IgD-negative memory B cell (primary cell): Measurements from ENCODE around the gene LYPLA2. TPM values are rescaled to one million over a fixed set of nuclear protein-coding genes. Genes with fewer than 3 reads are reported as not detected.
A peak's percentile ranks its signal among the peaks of the same experiment; 100 is the strongest.
"Not testable (repeated sequence)": the region's sequence is repeated elsewhere in the genome, so short reads cannot be mapped to it uniquely, and the experiment has no call there.

Experiments
- H3K27ac Mint-ChIP-seq, 3 donors: one replicate each; pipeline ENCODE4 v1.8.0; 2020 to 2022; ENCODE audit warnings: mild to moderate bottlenecking in 3 of 3, mixed read lengths in 3 of 3, moderate library complexity in 1 of 3
- H3K27me3 Mint-ChIP-seq: one replicate; pipeline ENCODE4 v1.8.0; 2021; ENCODE audit warnings: mixed read lengths
- H3K36me3 Mint-ChIP-seq: one replicate; pipeline ENCODE4 v1.8.0; 2020; ENCODE audit warnings: mild to moderate bottlenecking, mixed read lengths
- H3K4me1 Mint-ChIP-seq, 3 donors: one replicate each; pipeline ENCODE4 v1.8.0; 2020 to 2022; ENCODE audit warnings: mixed read lengths in 3 of 3, mild to moderate bottlenecking in 1 of 3
- H3K4me3 Mint-ChIP-seq, 4 donors: one replicate each; pipeline ENCODE4 v1.8.0; 2020 to 2022; ENCODE audit warnings: mild to moderate bottlenecking in 4 of 4, mixed read lengths in 4 of 4, moderate library complexity in 3 of 4
- H3K9me3 Mint-ChIP-seq, 3 donors: one replicate each; pipeline ENCODE4 v1.8.0; 2020 to 2021; ENCODE audit warnings: mixed read lengths in 3 of 3, mild to moderate bottlenecking in 1 of 3
- polyA plus RNA-seq: library from polyadenylated mRNA; unstranded; fragments of 300-500 nt; fragmentation: Illumina TruSeq; gene quantifications from one replicate; pipeline ENCODE4 v1.2.3, GENCODE V29; 2021

LYPLA2 gene
- polyA plus RNA-seq, 1 donor from 2014 or later = 96.5 TPM

DNA sequence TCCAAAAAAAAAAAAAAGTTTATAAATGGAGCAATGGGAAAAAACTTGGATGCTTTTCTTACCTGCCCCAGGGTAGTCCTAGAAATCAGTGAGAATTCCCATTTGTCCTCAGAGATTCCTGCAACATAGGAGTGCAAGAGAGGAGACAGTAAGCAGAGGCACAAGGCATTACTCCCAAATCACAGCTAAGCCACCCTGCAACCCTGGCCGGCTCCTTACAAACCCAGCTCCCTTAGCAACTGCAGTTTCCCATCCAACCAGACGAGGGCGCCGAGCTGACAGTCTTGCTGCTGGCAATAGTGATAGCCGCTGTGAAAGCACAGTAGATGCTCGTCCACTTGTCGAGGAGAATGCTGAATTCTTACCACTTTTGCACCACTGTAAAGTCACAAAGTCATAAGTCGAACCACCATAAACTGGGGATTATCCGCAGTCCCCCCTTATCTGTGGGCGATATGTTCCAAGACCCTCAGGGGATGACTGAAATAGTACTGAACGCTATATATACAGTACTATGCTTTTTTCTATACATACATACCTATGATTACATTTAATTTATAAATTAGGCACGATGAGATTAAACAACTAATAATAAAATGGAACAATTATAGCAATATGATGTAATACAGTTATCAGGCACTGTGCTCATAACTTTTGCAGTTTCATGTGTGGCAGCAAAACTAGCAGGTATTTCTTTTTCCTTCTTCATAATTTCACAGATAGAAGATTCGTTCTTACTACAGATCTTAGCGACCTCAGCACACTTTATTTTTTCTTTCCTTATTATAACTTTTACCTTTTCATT lies 18.7 kb upstream of the LYPLA2 start:
- peak overlapping the region in 2 of 4 donors; percentile 10 to 24 for H3K4me3 Mint-ChIP-seq
- no peaks in the 10 kb centered on the region for H3K9me3 Mint-ChIP-seq
- no peaks in the 10 kb centered on the region for H3K27me3 Mint-ChIP-seq
- peaks cover 6 to 12% (median 7%) of the 10 kb centered on the region in 3 donors for H3K4me1 Mint-ChIP-seq
- no peak overlapping the region for H3K27ac Mint-ChIP-seq
- H3K36me3 Mint-ChIP-seq = no peaks in the 10 kb centered on the region

GRCh38 chr1:23772854-23773242 lies 18.1 kb upstream of the LYPLA2 start:
- no peak overlapping the region for H3K4me3 Mint-ChIP-seq
- H3K4me1 Mint-ChIP-seq = peaks cover 7 to 13% (median 8%) of the 10 kb centered on the region in 3 donors
- no peaks in the 10 kb centered on the region for H3K27me3 Mint-ChIP-seq
- no peaks in the 10 kb centered on the region for H3K9me3 Mint-ChIP-seq
- no peaks in the 10 kb centered on the region for H3K36me3 Mint-ChIP-seq
- H3K27ac Mint-ChIP-seq = no peak overlapping the region

DNA sequence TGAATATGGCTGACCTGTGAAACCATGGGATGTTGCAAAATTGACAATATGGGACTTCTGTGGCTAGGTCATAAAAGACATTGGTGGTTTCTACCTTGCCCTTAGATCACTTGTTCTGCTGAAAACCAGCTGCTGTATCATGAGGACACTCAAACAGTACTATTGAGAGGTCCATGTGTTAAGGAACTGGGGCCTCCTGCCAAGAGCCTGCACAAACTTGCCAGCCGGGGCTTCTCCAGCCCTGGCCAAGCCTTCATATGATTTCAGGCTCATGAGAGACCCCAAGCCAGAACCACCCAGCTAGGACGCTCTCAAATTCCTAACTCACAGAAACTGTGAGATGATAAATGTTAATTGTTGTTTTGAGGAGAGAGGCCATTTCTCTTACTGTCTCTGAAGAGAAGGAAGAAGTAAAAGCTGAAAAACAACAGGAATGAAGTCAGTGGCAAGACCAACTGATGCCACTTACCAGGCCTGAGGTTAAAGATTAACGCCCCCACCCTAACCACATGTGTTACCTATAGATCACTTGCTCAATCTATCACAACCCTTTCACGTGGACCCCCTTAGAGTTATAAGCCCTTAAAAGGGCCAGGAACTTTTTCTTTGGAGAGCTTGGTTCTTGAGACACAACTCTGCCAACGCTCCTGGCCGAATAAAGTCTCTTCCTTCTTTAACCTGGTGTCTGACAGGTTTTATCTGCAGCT lies 16.6 kb upstream of the LYPLA2 start:
- Mint-ChIP-seq H3K27me3 (no peaks in the 10 kb centered on the region), H3K36me3 (no peaks in the 10 kb centered on the region), H3K4me3 (peak overlapping the region in 3 of 4 donors; percentile 30 to 65 (median 48)), H3K4me1 (peaks cover 10 to 16% (median 13%) of the 10 kb centered on the region in 3 donors), H3K9me3 (no peaks in the 10 kb centered on the region), H3K27ac (peak overlapping the region in 2 of 3 donors; percentile 70 to 77)

GRCh38 chr1:23776217-23776616 lies 14.7 kb upstream of the LYPLA2 start:
- Mint-ChIP-seq H3K27me3 (no peaks in the 10 kb centered on the region), H3K27ac (peak overlapping the region in 1 of 3 donors; percentile 69), H3K9me3 (no peaks in the 10 kb centered on the region), H3K36me3 (no peaks in the 10 kb centered on the region), H3K4me1 (peaks cover 20 to 27% (median 22%) of the 10 kb centered on the region in 3 donors), H3K4me3 (peak overlapping the region in 1 of 4 donors; percentile 17)

- Mint-ChIP-seq H3K4me1 (peaks cover 19 to 33% (median 19%) of the 10 kb centered on the region in 3 donors), H3K27ac (peak within 1 kb of the TSS; percentile 86 to 99 (median 96)), H3K36me3 (no peaks in the 10 kb centered on the region), H3K27me3 (no peaks in the 10 kb centered on the region), H3K4me3 (peak within 1 kb of the TSS; percentile 92 to 98 (median 94)), H3K9me3 (no peaks in the 10 kb centered on the region)
Observed at GRCh38 chr1:23777979-23778814, 12.7 kb upstream of the LYPLA2 start, which contains the start of gene PITHD1. PITHD1 (plus strand) TSS chr1:23778418; CDS start chr1:23778516, 98 bp downstream.

- H3K4me3 Mint-ChIP-seq = peak overlapping the region in 3 of 4 donors; percentile 92 to 96 (median 92)
- peak overlapping the region in 1 of 3 donors; percentile 86 for H3K27ac Mint-ChIP-seq
- peaks cover 19 to 25% (median 23%) of the 10 kb centered on the region in 3 donors for H3K4me1 Mint-ChIP-seq
- H3K36me3 Mint-ChIP-seq = peaks cover 5% of the 10 kb centered on the region
- no peaks in the 10 kb centered on the region for H3K9me3 Mint-ChIP-seq
- H3K27me3 Mint-ChIP-seq = no peaks in the 10 kb centered on the region
Observed at GRCh38 chr1:23779826-23780371, 11.0 kb upstream of the LYPLA2 start.

GRCh38 chr1:23783141-23783540 lies 7.8 kb upstream of the LYPLA2 start:
- not testable (repeated sequence) for H3K27ac Mint-ChIP-seq, H3K27me3 Mint-ChIP-seq, H3K9me3 Mint-ChIP-seq, H3K36me3 Mint-ChIP-seq, H3K4me3 Mint-ChIP-seq
- peaks cover 16 to 20% (median 17%) of the 10 kb centered on the region in 3 donors for H3K4me1 Mint-ChIP-seq

DNA sequence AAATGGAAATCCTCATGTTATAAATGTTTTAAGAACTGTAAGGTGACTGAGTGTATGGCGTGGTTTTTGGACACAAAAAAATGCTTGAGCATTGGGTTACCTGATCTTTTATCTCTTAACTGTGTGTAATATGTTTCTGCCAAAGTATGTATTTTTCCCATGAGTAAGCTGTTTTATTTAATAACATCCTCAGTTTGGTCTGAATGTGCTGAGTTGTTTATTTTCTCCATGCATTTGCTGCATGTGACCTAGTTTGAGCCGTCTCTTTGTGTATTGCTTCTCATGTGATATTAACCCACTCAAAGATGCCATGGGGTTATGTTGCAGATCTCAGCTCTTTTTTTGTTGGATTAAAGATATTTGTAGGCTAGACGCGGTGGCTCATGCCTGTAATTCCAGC lies 6.1 kb upstream of the LYPLA2 start:
- Mint-ChIP-seq H3K4me1 (peaks cover 8 to 12% (median 10%) of the 10 kb centered on the region in 3 donors), H3K9me3 (no peaks in the 10 kb centered on the region), H3K36me3 (peaks cover 5% of the 10 kb centered on the region), H3K4me3 (peak overlapping the region in 1 of 4 donors; percentile 29), H3K27me3 (no peaks in the 10 kb centered on the region), H3K27ac (no peak overlapping the region)

DNA sequence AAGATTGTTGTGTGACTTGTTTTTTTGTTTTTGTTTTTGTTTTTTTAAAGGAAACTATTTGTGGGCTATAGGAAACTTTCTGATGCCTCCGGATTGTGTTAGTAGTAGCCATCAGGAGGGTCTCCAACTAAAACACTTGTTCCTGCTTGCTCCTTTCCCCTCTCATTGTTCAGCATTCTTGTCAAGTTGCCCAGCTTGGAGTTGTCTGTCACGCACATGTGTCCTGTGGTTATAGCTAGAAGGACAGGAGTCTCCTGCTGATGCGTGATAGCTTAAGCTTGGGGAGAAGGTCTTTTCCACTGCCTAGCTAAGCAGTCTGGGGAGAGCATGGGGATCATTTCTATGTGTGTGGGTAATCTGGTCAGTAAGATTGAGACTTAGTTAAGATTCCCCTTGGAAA lies 3.2 kb upstream of the LYPLA2 start:
- Mint-ChIP-seq H3K36me3 (peaks cover 5% of the 10 kb centered on the region), H3K27me3 (no peaks in the 10 kb centered on the region), H3K27ac (no peak overlapping the region), H3K4me1 (peaks cover 11 to 15% (median 13%) of the 10 kb centered on the region in 3 donors), H3K4me3 (peak overlapping the region in 2 of 4 donors; percentile 6 to 83), H3K9me3 (no peaks in the 10 kb centered on the region)

GRCh38 chr1:23788695-23789094 lies 2.2 kb upstream of the LYPLA2 start:
- Mint-ChIP-seq H3K27me3 (no peaks in the 10 kb centered on the region), H3K36me3 (peaks cover 5% of the 10 kb centered on the region), H3K9me3 (no peaks in the 10 kb centered on the region), H3K27ac (peak overlapping the region in 2 of 3 donors; percentile 50 to 52), H3K4me1 (peaks cover 11 to 15% (median 13%) of the 10 kb centered on the region in 3 donors), H3K4me3 (peak overlapping the region in 2 of 4 donors; percentile 16 to 83)

DNA sequence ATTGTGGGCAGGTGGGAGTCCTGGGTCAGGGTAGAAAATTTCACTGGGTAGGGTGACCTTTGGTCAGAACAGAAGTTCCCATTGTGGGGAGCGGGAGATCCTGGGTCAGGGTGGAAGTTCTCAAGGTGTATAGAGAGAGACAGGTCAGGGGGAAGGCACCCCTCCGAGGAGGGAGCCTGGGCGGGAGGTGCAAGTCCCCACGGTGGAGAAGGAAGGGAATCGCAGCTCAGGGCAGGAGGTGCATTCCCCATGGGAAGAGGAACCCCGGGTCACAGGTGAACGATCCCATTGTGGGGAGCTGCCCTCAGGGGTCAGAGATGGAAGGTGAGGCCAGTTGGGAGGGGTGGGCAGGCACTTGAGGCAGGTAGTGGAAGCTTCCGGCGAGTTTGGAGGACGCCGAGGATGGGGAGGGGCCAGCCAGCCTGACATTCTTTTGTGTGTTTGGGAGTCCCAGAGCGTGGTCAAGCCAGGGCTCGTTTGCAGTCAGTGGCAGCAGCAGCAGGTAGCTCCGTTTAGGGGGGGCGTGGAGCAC lies 637 bp downstream of the LYPLA2 start:
- H3K9me3 Mint-ChIP-seq = no peaks in the 10 kb centered on the region
- H3K36me3 Mint-ChIP-seq = no peaks in the 10 kb centered on the region
- H3K27me3 Mint-ChIP-seq = no peaks in the 10 kb centered on the region
- H3K27ac Mint-ChIP-seq = peak overlapping the region; percentile 87 to 98 (median 90)
- peaks cover 11 to 13% (median 11%) of the 10 kb centered on the region in 3 donors for H3K4me1 Mint-ChIP-seq
- H3K4me3 Mint-ChIP-seq = peak overlapping the region; percentile 92 to 98 (median 96)

GRCh38 chr1:23792151-23792945 lies 1.4 kb downstream of the LYPLA2 start:
- no peaks in the 10 kb centered on the region for H3K9me3 Mint-ChIP-seq
- H3K36me3 Mint-ChIP-seq = no peaks in the 10 kb centered on the region
- H3K4me3 Mint-ChIP-seq = peak overlapping the region; percentile 83 to 98 (median 94)
- H3K4me1 Mint-ChIP-seq = peaks cover 11 to 13% (median 11%) of the 10 kb centered on the region in 3 donors
- H3K27ac Mint-ChIP-seq = peak overlapping the region; percentile 46 to 98 (median 87)
- no peaks in the 10 kb centered on the region for H3K27me3 Mint-ChIP-seq

DNA sequence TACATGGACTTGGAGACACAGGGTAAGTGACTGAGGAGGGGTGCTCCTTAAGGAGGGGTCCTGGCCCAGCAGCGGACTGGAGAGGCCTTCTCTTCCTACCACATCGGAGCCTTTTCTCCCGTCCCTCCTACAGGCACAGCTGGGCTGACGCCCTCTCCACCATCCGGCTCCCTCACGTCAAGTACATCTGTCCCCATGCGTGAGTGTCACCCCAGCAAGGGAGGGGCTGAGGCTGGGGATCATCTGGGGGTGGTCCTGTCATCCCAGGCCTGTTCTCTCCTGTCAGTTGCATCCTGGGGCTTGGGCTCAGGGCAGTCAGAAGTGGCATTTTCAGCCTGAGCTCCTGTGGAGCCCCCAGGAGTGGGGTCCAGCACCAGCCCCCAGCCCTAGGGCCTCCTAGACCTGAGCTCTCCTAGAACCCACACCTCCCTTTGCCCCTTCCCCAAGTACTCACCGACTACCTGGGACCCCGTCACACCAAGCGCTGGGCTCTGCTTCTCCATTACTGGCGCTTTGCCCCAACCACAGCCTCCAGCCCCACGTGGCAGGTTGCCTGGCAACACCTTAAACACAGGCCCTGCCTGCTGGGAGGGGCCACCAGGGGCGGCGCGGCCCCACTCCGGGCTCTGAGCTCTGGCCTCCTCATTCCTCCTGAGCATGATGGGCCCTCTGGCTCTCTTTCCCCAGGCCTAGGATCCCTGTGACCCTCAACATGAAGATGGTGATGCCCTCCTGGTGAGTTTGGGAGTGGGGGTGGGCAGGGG lies 2.3 kb downstream of the LYPLA2 start:
- Mint-ChIP-seq H3K27ac (peak overlapping the region in 2 of 3 donors; percentile 71 to 91), H3K27me3 (no peaks in the 10 kb centered on the region)

More for the DNA sequence above, 2.3 kb downstream of the LYPLA2 start:
- H3K36me3 Mint-ChIP-seq = no peaks in the 10 kb centered on the region
- no peaks in the 10 kb centered on the region for H3K9me3 Mint-ChIP-seq
- H3K4me3 Mint-ChIP-seq = peak overlapping the region in 3 of 4 donors; percentile 43 to 65 (median 61)
- H3K4me1 Mint-ChIP-seq = peaks cover 10 to 13% (median 11%) of the 10 kb centered on the region in 3 donors
